ENCODE data around the gene HJURP. TPM values are rescaled to one million over a fixed set of nuclear protein-coding genes. Genes with fewer than 3 reads are reported as not detected.
A peak's percentile ranks its signal among the peaks of the same experiment; 100 is the strongest.

HJURP gene
- total RNA-seq, 6 experiments from 2014 or later = 0.27 to 2.5 (median 0.89) TPM

DNA sequence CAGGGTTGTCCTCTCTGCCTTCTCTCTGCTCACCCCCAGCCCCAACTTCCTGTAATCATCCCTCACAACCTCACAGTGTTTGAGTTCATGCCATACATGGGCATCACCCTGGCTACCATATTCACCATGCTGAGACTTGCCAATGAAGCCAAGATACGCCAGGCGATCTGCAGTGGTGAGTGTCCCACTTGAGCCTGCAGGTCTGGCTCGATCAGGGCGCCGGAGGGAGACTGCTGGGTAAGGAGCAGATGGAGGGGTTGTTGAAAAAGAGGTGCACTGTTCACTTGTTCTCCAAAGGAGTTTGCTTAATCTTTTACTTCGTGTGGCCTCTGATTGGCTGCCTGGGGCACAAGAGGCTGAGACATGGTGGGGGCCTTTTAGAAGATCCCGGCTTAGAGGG lies 61.6 kb downstream of the HJURP start:
- TF ChIP-seq CTCF (IDR thresholded peaks at IDR 0.05) = no peak
- no peak for TF ChIP-seq POLR2A (IDR thresholded peaks at IDR 0.05)
- WGBS (ENCODE audit: insufficient coverage, low coverage, low lambda C conversion rate, missing lambda C conversion rate) = 90% methylated on average over 7 of the region's 7 CpGs
- Histone ChIP-seq H3K4me3 (no peak overlapping the region), H3K4me1 (no peaks in the 10 kb centered on the region), H3K9me3 (no peaks in the 10 kb centered on the region), H3K27ac (no peak overlapping the region), H3K27me3 (no peaks in the 10 kb centered on the region), H3K36me3 (no peaks in the 10 kb centered on the region)
- intact Hi-C loops (cut with DNase I) = no loop called here
- ATAC-seq (no peak), DNase-seq (no peak)

GRCh38 chr2:233791883-233792329 lies 62.4 kb downstream of the HJURP start:
- intact Hi-C loops (cut with DNase I) = no loop called here
- Histone ChIP-seq H3K36me3 (no peaks in the 10 kb centered on the region), H3K9me3 (no peaks in the 10 kb centered on the region), H3K27ac (no peak overlapping the region), H3K4me1 (no peaks in the 10 kb centered on the region), H3K27me3 (no peaks in the 10 kb centered on the region), H3K4me3 (no peak overlapping the region)
- ATAC-seq (no peak), DNase-seq (no peak)
- TF ChIP-seq POLR2A (IDR thresholded peaks at IDR 0.05) = no peak
- TF ChIP-seq CTCF (IDR thresholded peaks at IDR 0.05) = no peak
- 72% methylated on average over 8 of the region's 9 CpGs for WGBS (ENCODE audit: insufficient coverage, low coverage, low lambda C conversion rate, missing lambda C conversion rate)

GRCh38 chr2:233791151-233791882 lies 63.0 kb downstream of the HJURP start:
- Histone ChIP-seq H3K4me1 (no peaks in the 10 kb centered on the region), H3K27me3 (no peaks in the 10 kb centered on the region), H3K36me3 (no peaks in the 10 kb centered on the region), H3K4me3 (no peak overlapping the region), H3K27ac (no peak overlapping the region), H3K9me3 (no peaks in the 10 kb centered on the region)
- ATAC-seq = no peak
- no peak for TF ChIP-seq POLR2A (IDR thresholded peaks at IDR 0.05)
- TF ChIP-seq CTCF (IDR thresholded peaks at IDR 0.05) = no peak
- intact Hi-C loops (cut with DNase I) = no loop called here
- DNase-seq = no peak
- 82% methylated on average over 16 of the region's 18 CpGs for WGBS (ENCODE audit: insufficient coverage, low coverage, low lambda C conversion rate, missing lambda C conversion rate)

DNA sequence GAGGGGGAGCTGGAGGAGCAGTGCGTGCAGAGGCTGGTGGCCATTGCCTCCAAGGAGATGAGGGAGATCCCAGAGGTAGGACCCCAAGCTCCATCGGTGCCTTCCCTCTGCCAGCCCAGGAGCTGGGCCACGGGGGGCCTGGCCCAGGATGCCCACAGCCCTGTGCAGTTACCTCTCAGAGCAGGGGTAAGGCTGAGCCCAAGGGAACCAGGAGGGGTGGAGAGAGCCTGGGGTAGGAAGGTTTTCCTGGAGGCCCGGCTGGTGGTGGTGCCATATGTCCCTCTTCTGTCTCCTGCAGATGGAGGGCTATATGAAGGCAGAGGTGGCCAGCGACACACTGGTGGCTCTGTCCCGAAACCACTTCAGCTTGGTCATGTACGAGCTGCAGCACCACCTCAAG lies 64.8 kb downstream of the HJURP start:
- intact Hi-C loops (cut with DNase I) = no loop called here
- peak in 1 of 4 donors; percentile 15 for ATAC-seq
- TF ChIP-seq CTCF (IDR thresholded peaks at IDR 0.05) = no peak
- TF ChIP-seq POLR2A (IDR thresholded peaks at IDR 0.05) = no peak

More for the DNA sequence above, 64.8 kb downstream of the HJURP start:
- no peaks in the 10 kb centered on the region for H3K36me3 ChIP-seq
- no CpG with 5 or more reads among the region's 7 CpGs for WGBS (ENCODE audit: insufficient coverage, low coverage, low lambda C conversion rate, missing lambda C conversion rate)
- no peak for DNase-seq
- H3K4me3 ChIP-seq = no peak overlapping the region
- no peak overlapping the region for H3K27ac ChIP-seq
- H3K27me3 ChIP-seq = no peaks in the 10 kb centered on the region
- H3K9me3 ChIP-seq = no peaks in the 10 kb centered on the region
- H3K4me1 ChIP-seq = no peaks in the 10 kb centered on the region

Other genes starting within 250 kb of the HJURP start
- gene UGT1A8, start 236.9 kb downstream of the HJURP start, total RNA-seq = 1 to 10 TPM in 3 of 6 experiments, under 1 TPM in 3; 0.51 to 3.8 (median 1.7) TPM
- gene UGT1A10, start 218.1 kb downstream of the HJURP start, total RNA-seq = under 1 TPM in 1 of 6 experiments, not detected in 5; 0.11 TPM
- 100 to 1,000 TPM in 4 of 6 experiments, 10 to 100 TPM in 2; 91.6 to 365 (median 108) TPM for gene UGT1A9, start 182.6 kb downstream of the HJURP start, total RNA-seq
- gene UGT1A7, start 172.6 kb downstream of the HJURP start, total RNA-seq = 1 to 10 TPM; 1.3 to 6.9 (median 4.6) TPM
- gene UGT1A6, start 161.6 kb downstream of the HJURP start, total RNA-seq = 100 to 1,000 TPM in 4 of 6 experiments, 10 to 100 TPM in 2; 79.4 to 315 (median 139) TPM
- gene UGT1A5, start 141.6 kb downstream of the HJURP start, total RNA-seq = 10 to 100 TPM in 1 of 6 experiments, 1 to 10 TPM in 5; 1.3 to 10.0 (median 3.8) TPM
- 1,000 to 10,000 TPM in 1 of 6 experiments, 100 to 1,000 TPM in 4, 10 to 100 TPM in 1; 98.7 to 1,011 (median 214) TPM for gene UGT1A4, start 135.8 kb downstream of the HJURP start, total RNA-seq
- gene UGT1A3, start 125.5 kb downstream of the HJURP start, total RNA-seq = 100 to 1,000 TPM in 1 of 6 experiments, 10 to 100 TPM in 5; 12.9 to 125 (median 22.0) TPM
- gene UGT1A1, start 94.3 kb downstream of the HJURP start, total RNA-seq = 1,000 to 10,000 TPM in 1 of 6 experiments, 100 to 1,000 TPM in 4, 10 to 100 TPM in 1; 97.5 to 1,279 (median 171) TPM
- 1 to 10 TPM in 4 of 6 experiments, under 1 TPM in 2; 0.49 to 7.6 (median 2.0) TPM for gene MROH2A, start 76.2 kb downstream of the HJURP start, total RNA-seq
- gene TRPM8, start 62.8 kb upstream of the HJURP start, total RNA-seq = 10 to 100 TPM; 23.9 to 99.5 (median 48.6) TPM
- gene SPP2, start 196.2 kb upstream of the HJURP start, total RNA-seq = 100 to 1,000 TPM in 2 of 6 experiments, 10 to 100 TPM in 4; 31.9 to 177 (median 70.2) TPM